IMR-90 (cell line): ENCODE measurements around the gene DGKE. TPM values are rescaled to one million over a fixed set of nuclear protein-coding genes. Genes with fewer than 3 reads are reported as not detected.

Experiments
- ATAC-seq: fragments of 200-7000 bp; cut with Tn5 transposase; 2 replicates; pipeline ENCODE4 v1.9.1; 2020; ENCODE audit warnings: low read depth, mild to moderate bottlenecking, moderate library complexity
- BruUV-seq: library from RNA; stranded (reverse); fragments of 400-500 nt; replicated peaks from 2 replicates; lab custom pipeline; 2021; lab: Mats Ljungman, UMichigan
- CTCF ChIA-PET: fragments of 300-600 bp; formaldehyde crosslinking; extraction: SDS; loops from one replicate; lab custom pipeline; 2021; ENCODE audit warnings: antibody characterized with exemption; lab: Yijun Ruan, JAX
- POLR2A ChIA-PET: fragments of 300-600 bp; sonication (Branson Sonifier 250); formaldehyde crosslinking; loops from one replicate; lab custom pipeline; 2022; ENCODE audit warnings: antibody characterized with exemption; ENCODE audit not compliant: unreplicated experiment; lab: Charles Lee
- DNase-seq: peaks from one replicate; pipeline ENCODE4 v3.0.0; 2013
- H2AFZ ChIP-seq: replicated peaks from 2 replicates; pipeline ENCODE3; 2013; ENCODE audit warnings: low read length, mild to moderate bottlenecking; ENCODE audit not compliant: poor library complexity
- H2AK5ac ChIP-seq: 2 replicates; pipeline ENCODE4 v1.6.1; 2013; ENCODE audit warnings: low read depth, low read length, inconsistent platforms
- H2AK9ac ChIP-seq: replicated peaks from 2 replicates; pipeline ENCODE3; 2013; ENCODE audit warnings: mild to moderate bottlenecking, low read depth, low read length, moderate library complexity; ENCODE audit not compliant: poor library complexity
- H2BK120ac ChIP-seq: 2 replicates; pipeline ENCODE4 v1.6.1; 2013; ENCODE audit warnings: low read depth, low read length, inconsistent platforms
- H2BK15ac ChIP-seq: 3 replicates; pipeline ENCODE4 v1.6.1; 2013; ENCODE audit warnings: low read depth, low read length, inconsistent platforms
- H2BK20ac ChIP-seq: 2 replicates; pipeline ENCODE4 v1.6.1; 2013; ENCODE audit warnings: low read depth, mild to moderate bottlenecking, inconsistent platforms, low read length, moderate library complexity
- H2BK5ac ChIP-seq: 2 replicates; pipeline ENCODE4 v1.6.1; 2013; ENCODE audit warnings: mild to moderate bottlenecking, low read depth, low read length, inconsistent platforms; ENCODE audit not compliant: poor library complexity, severe bottlenecking
- H3K14ac ChIP-seq: replicated peaks from 2 replicates; pipeline ENCODE4 v1.6.1; 2013; ENCODE audit warnings: low read depth, low read length, inconsistent platforms
- H3K18ac ChIP-seq: 2 replicates; pipeline ENCODE4 v1.6.1; 2013; ENCODE audit warnings: low read depth, low read length, control low read depth
- H3K23ac ChIP-seq: 2 replicates; pipeline ENCODE4 v1.6.1; 2013; ENCODE audit warnings: low read depth, low read length, inconsistent platforms
- H3K27ac ChIP-seq: 2 replicates; pipeline ENCODE4 v1.5.1; 2013; ENCODE audit warnings: mild to moderate bottlenecking, control low read depth, low read length; ENCODE audit not compliant: insufficient read depth
- H3K27me3 ChIP-seq: 2 replicates; pipeline ENCODE4 v1.6.1; 2013; ENCODE audit warnings: low read length; ENCODE audit not compliant: control insufficient read depth, insufficient read depth
- H3K36me3 ChIP-seq: 2 replicates; pipeline ENCODE4 v1.6.1; 2013; ENCODE audit warnings: low read length, mixed read lengths; ENCODE audit not compliant: control insufficient read depth, insufficient read depth
- H3K4ac ChIP-seq: 2 replicates; pipeline ENCODE4 v1.6.1; 2013; ENCODE audit warnings: low read depth, low read length, inconsistent platforms
- H3K4me1 ChIP-seq: 2 replicates; pipeline ENCODE4 v1.6.1; 2013; ENCODE audit warnings: low read length, mixed read lengths; ENCODE audit not compliant: control insufficient read depth, insufficient read depth
- H3K4me2 ChIP-seq: 2 replicates; pipeline ENCODE4 v1.6.1; 2013; ENCODE audit warnings: low read depth, mild to moderate bottlenecking, control low read depth, low read length, moderate library complexity
- H3K4me3 ChIP-seq: 2 replicates; pipeline ENCODE4 v1.5.1; 2013; ENCODE audit warnings: low read depth, mild to moderate bottlenecking, control low read depth, low read length, moderate library complexity; ENCODE audit not compliant: insufficient read depth
- H3K56ac ChIP-seq: 2 replicates; pipeline ENCODE4 v1.6.1; 2013; ENCODE audit warnings: low read length, inconsistent platforms; ENCODE audit not compliant: insufficient read depth; ENCODE audit errors: extremely low read depth
- H3K79me1 ChIP-seq, 2 experiments: 2 replicates each; pipeline ENCODE4 v1.6.1; 2013; ENCODE audit warnings: low read length in 2 of 2, inconsistent platforms in 1 of 2, low read depth in 1 of 2
- H3K9ac ChIP-seq: 2 replicates; pipeline ENCODE4 v1.6.1; 2013; ENCODE audit warnings: low read depth, low read length, control low read depth
- H3K9me1 ChIP-seq: 2 replicates; pipeline ENCODE4 v1.6.1; 2013; ENCODE audit warnings: low read length, inconsistent platforms; ENCODE audit not compliant: insufficient read depth
- H3K9me3 ChIP-seq: 2 replicates; pipeline ENCODE4 v1.6.1; 2013; ENCODE audit warnings: low read length; ENCODE audit not compliant: control insufficient read depth, insufficient read depth
- H4K20me1 ChIP-seq: 2 replicates; pipeline ENCODE4 v1.6.1; 2013; ENCODE audit warnings: low read length, inconsistent platforms; ENCODE audit not compliant: insufficient read depth
- H4K5ac ChIP-seq: 2 replicates; pipeline ENCODE4 v1.6.1; 2013; ENCODE audit warnings: mild to moderate bottlenecking, low read depth, low read length, control low read depth
- H4K8ac ChIP-seq, 2 experiments: 2 replicates each; pipeline ENCODE4 v1.6.1; 2013; ENCODE audit warnings: low read depth in 2 of 2, low read length in 2 of 2, control low read depth in 1 of 2, inconsistent platforms in 1 of 2
- H4K91ac ChIP-seq: 2 replicates; pipeline ENCODE4 v1.6.1; 2013; ENCODE audit warnings: low read depth, low read length, inconsistent platforms; ENCODE audit not compliant: insufficient read depth
- BHLHE40 ChIP-seq: fragments of 150-350 bp; IDR thresholded peaks from 2 replicates; pipeline ENCODE4 v1.6.1; 2016; ENCODE audit warnings: mild to moderate bottlenecking, low read depth, low read length
- CEBPB ChIP-seq: IDR thresholded peaks from 2 replicates; pipeline ENCODE4 v1.6.1; 2012; ENCODE audit warnings: low read depth, low read length, improper control_type of control experiment
- CHD1 ChIP-seq: IDR thresholded peaks from 2 replicates; pipeline ENCODE4 v1.6.1; 2012; ENCODE audit warnings: low read depth, low read length, improper control_type of control experiment
- FOS ChIP-seq: fragments of 150-350 bp; IDR thresholded peaks from 2 replicates; pipeline ENCODE4 v1.6.1; 2016; ENCODE audit warnings: low read depth, low read length
- MAZ ChIP-seq: IDR thresholded peaks from 2 replicates; pipeline ENCODE4 v1.6.1; 2012; ENCODE audit warnings: low read depth, mild to moderate bottlenecking, low read length, improper control_type of control experiment, moderate library complexity, borderline replicate concordance
- POLR2A ChIP-seq: IDR thresholded peaks from 2 replicates; pipeline ENCODE4 v1.6.1; 2012; ENCODE audit warnings: mild to moderate bottlenecking, low read depth, low read length
- RAD21 ChIP-seq: IDR thresholded peaks from 2 replicates; pipeline ENCODE4 v1.6.1; 2012; ENCODE audit warnings: low read length, improper control_type of control experiment
- RCOR1 ChIP-seq: IDR thresholded peaks from 2 replicates; pipeline ENCODE4 v1.6.1; 2012; ENCODE audit warnings: mild to moderate bottlenecking, low read length, improper control_type of control experiment; ENCODE audit not compliant: insufficient replicate concordance
- RFX5 ChIP-seq: IDR thresholded peaks from 2 replicates; pipeline ENCODE4 v1.8.0; 2012; ENCODE audit warnings: low read depth, mild to moderate bottlenecking, low read length, moderate library complexity
- USF2 ChIP-seq: fragments of 150-350 bp; IDR thresholded peaks from 2 replicates; pipeline ENCODE4 v1.6.1; 2017; ENCODE audit warnings: mild to moderate bottlenecking, antibody characterized with exemption, low read length, low read depth
- WGBS, 2 experiments: methylation state at CpG; one replicate each; pipeline versions ENCODE4 v1.1.5 to v1.1.7; 2013; ENCODE audit warnings: missing lambda C conversion rate in 2 of 2; ENCODE audit not compliant: insufficient read length in 1 of 2; ENCODE audit errors: extremely low coverage in 2 of 2; 5-methylcytosine and 5-hydroxymethylcytosine counted together
- dilution Hi-C: fragments of 300-500 bp; cut with HindIII; formaldehyde crosslinking; loops from one replicate; pipeline ENCODE4 v1.14.3; 2018; ENCODE audit warnings: low sequenced_read_pairs; ENCODE audit not compliant: unreplicated experiment
- in situ Hi-C: fragments of 300-500 bp; cut with MboI; formaldehyde crosslinking; loops from 3 replicates; pipeline ENCODE4 v1.14.3; 2019; ENCODE audit warnings: low sequenced_read_pairs, inconsistent platforms, mixed read lengths
- intact Hi-C: fragments of 100-400 bp; cut with micrococcal nuclease; formaldehyde crosslinking; loops from 2 replicates; pipeline ENCODE4 v1.10.0; 2022
- polyA plus RNA-seq, 3 experiments: library from polyadenylated mRNA; depleted of rRNA; stranded (reverse); fragments of >200 nt; gene quantifications; 2 replicates each; pipeline ENCODE4 v1.2.3, GENCODE V29; 2012; ENCODE audit warnings: low replicate concordance in 1 of 3
- total RNA-seq: library from RNA; depleted of rRNA; stranded (reverse); fragments of >200 nt; gene quantifications from 2 replicates; pipeline ENCODE4 v1.2.3, GENCODE V29; 2012
- TF ChIP-seq, protein P1 (sequence below): conservative IDR thresholded peaks from 2 replicates; pipeline ENCODE4 v1.5.1; 2012; ENCODE audit warnings: mild to moderate bottlenecking, low read depth, low read length, improper control_type of control experiment
- TF ChIP-seq, protein P2 (sequence below): fragments of 150-350 bp; IDR thresholded peaks from 2 replicates; pipeline ENCODE4 v1.6.1; 2016; ENCODE audit warnings: low read depth, mild to moderate bottlenecking, low read length, moderate library complexity, borderline replicate concordance

Gene DGKE
- total and polyA plus RNA-seq, 2 of the 4 experiments (the other 2 are of a cell fraction): 3.9 to 5.0 TPM

DNA sequence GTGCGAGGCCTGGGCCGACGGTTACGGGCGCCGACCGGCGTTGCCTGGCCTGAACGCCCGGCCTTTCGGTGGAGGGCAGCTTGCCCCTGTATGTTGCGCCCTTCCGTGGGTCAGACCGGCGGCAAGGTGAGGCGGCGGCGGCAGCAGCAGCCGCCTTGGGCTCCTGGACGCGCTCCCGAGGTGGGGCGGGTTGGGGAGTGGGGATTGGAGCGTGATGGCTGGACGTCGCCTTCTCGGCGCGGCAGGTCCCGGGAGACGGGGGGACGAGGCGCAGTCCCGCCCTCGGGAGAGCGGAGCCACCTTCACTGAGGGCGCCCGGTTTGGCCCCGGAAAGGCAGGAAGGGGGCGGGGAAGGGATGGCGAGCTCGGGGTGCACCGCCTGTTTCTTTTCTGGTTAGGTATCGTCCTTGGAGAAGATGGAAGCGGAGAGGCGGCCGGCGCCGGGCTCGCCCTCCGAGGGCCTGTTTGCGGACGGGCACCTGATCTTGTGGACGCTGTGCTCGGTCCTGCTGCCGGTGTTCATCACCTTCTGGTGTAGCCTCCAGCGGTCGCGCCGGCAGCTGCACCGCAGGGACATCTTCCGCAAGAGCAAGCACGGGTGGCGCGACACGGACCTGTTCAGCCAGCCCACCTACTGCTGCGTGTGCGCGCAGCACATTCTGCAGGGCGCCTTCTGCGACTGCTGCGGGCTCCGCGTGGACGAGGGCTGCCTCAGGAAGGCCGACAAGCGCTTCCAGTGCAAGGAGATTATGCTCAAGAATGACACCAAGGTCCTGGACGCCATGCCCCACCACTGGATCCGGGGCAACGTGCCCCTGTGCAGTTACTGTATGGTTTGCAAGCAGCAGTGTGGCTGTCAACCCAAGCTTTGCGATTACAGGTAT, 671 bp downstream of the DGKE start:
- Histone ChIP-seq H4K20me1 (peaks cover 19% of the 10 kb centered on the region), H3K4me1 (peaks cover 8% of the 10 kb centered on the region), H4K91ac (no peak overlapping the region; the same call in 1 of the 2 replicates), H3K9me3 (no peaks in the 10 kb centered on the region), H2AK9ac (peak overlapping the region; percentile 60), H3K56ac (no peak overlapping the region), H3K4me3 (peak overlapping the region; percentile 67), H2BK5ac (peak overlapping the region; percentile 35), H2AFZ (peak overlapping the region; percentile 85), H2BK20ac (no peak overlapping the region), H3K9ac (peak overlapping the region; percentile 51), H3K27me3 (no peaks in the 10 kb centered on the region), H3K4me2 (peak overlapping the region; percentile 76), H3K18ac (no peak overlapping the region), H2AK5ac (peak overlapping the region; percentile 67; the same call in 1 of the 2 replicates), H2BK120ac (no peak overlapping the region; the same call in 1 of the 2 replicates), H2BK15ac (no peak overlapping the region), H3K4ac (peak overlapping the region; percentile 41), H4K8ac (peak overlapping the region in 1 of 2 experiments; percentile 44; a peak in 2 of 4 replicates), H3K14ac (peak overlapping the region; percentile 35; the same call in 1 of the 2 replicates), H3K23ac (peak overlapping the region; percentile 79), H4K5ac (no peak overlapping the region), H3K79me1 (peaks cover 32 to 40% of the 10 kb centered on the region in 2 experiments), H3K36me3 (peaks cover 1% of the 10 kb centered on the region; the same call in 1 of the 2 replicates), H3K9me1 (peaks cover 18% of the 10 kb centered on the region), H3K27ac (peak overlapping the region; percentile 45; the same call in 1 of the 2 replicates)
- CTCF ChIA-PET: interaction anchor here (1.5 kb wide), 2 partner anchors 15 to 17 kb away, joined by 4 to 5 read pairs; no protein-coding TSS in a partner anchor
- POLR2A ChIA-PET: no interaction called here
- in situ Hi-C loops: no loop called here
- DNase-seq (peak; percentile 7), ATAC-seq (no peak; the same call in 1 of the 2 replicates)
- TF ChIP-seq, protein P1, sequence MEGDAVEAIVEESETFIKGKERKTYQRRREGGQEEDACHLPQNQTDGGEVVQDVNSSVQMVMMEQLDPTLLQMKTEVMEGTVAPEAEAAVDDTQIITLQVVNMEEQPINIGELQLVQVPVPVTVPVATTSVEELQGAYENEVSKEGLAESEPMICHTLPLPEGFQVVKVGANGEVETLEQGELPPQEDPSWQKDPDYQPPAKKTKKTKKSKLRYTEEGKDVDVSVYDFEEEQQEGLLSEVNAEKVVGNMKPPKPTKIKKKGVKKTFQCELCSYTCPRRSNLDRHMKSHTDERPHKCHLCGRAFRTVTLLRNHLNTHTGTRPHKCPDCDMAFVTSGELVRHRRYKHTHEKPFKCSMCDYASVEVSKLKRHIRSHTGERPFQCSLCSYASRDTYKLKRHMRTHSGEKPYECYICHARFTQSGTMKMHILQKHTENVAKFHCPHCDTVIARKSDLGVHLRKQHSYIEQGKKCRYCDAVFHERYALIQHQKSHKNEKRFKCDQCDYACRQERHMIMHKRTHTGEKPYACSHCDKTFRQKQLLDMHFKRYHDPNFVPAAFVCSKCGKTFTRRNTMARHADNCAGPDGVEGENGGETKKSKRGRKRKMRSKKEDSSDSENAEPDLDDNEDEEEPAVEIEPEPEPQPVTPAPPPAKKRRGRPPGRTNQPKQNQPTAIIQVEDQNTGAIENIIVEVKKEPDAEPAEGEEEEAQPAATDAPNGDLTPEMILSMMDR: no peak
- TF ChIP-seq RAD21: no peak
- TF ChIP-seq CHD1: no peak
- TF ChIP-seq RFX5: no peak
- TF ChIP-seq CEBPB: no peak
- no peak for TF ChIP-seq BHLHE40
- no peak for TF ChIP-seq POLR2A
- TF ChIP-seq, protein P2, sequence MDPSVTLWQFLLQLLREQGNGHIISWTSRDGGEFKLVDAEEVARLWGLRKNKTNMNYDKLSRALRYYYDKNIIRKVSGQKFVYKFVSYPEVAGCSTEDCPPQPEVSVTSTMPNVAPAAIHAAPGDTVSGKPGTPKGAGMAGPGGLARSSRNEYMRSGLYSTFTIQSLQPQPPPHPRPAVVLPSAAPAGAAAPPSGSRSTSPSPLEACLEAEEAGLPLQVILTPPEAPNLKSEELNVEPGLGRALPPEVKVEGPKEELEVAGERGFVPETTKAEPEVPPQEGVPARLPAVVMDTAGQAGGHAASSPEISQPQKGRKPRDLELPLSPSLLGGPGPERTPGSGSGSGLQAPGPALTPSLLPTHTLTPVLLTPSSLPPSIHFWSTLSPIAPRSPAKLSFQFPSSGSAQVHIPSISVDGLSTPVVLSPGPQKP: no peak
- no peak for TF ChIP-seq MAZ
- TF ChIP-seq USF2: no peak
- TF ChIP-seq FOS: no peak
- TF ChIP-seq RCOR1: no peak
- 26% methylated on average over 19 of the region's 81 CpGs; no CpG with 5 or more reads in 1 of the 2 experiments for WGBS, 2 experiments
- BruUV-seq: no TSS peak
- intact Hi-C loops: loop anchor here (1.0 to 5.0 kb wide), 2 partner anchors 80 to 242 kb away; partner anchors contain the start of genes NOG and TRIM25
- dilution Hi-C loops: no loop called here
